Measurements from ENCODE around the gene RHOF. TPM values are rescaled to one million over a fixed set of nuclear protein-coding genes. Genes with fewer than 3 reads are reported as not detected.
A peak's percentile ranks its signal among the peaks of the same experiment; 100 is the strongest.

Gene RHOF
- total RNA-seq, 1 experiment from 2014 or later = 232 TPM

DNA sequence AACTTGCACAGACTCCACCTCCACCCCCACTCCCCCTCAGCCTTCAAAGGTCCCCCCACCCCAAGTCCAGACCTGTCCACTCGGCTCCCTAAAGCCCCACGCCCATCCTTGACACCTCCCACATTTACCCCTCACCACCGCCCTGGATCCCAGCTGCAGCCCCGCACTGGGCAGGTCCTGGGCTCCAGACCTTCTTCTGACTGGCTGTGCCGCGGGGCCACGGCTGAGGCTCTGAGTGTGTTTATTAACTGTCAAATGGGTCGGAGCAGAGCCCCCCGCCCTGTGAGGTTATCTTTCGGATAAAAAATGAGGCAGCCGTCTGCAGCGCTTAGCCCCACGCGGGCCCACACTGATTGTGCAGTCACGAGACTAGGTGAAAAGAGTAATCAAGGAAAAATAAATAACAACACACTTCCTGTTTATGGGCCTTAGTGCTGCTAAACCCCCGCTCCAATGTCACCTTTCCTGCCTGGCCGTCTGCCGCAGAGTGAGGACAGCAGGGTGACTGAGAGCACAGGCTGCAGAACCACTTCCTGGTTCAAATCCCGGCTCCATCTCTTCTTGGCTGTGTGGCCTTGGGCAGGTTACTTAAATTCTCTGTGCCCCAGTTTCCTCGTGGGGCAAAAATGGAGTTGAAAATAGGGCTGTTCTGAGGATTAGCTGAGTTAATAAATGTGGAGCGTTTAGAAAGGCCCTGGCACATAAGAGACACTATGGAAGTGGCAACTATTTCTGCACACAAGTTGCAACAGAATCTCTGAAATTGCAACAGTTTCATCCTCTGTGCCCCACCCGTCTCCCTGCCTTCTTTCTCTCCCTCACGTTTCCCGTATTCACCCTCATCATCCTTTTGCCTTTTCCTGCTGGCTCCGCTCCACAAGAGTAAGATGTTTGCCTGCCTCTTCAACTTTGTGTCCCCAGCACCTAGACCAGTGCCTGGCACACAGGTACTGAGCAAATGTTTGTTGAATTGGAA is 19.7 kb upstream of the RHOF start:
- no peak for ATAC-seq
- ChIA-PET POLR2A (ENCODE audit: unreplicated experiment) (interaction anchor here (0.5 kb wide), 1 partner anchor 39 kb away, joined by 4 read pairs; no protein-coding TSS in a partner anchor), CTCF (interaction anchor here (3.3 kb wide), 1 partner anchor 18 kb away, joined by 95 read pairs; the partner anchor contains the start of gene RHOF)
- H3F3A ChIP-seq (ENCODE audit: low read length, unreplicated experiment) = no peaks in the 10 kb centered on the region
- H3K4me1 ChIP-seq (ENCODE audit: insufficient read depth, low read length) = peaks cover 28% of the 10 kb centered on the region
- peak overlapping the region; percentile 70 for H3K4me3 ChIP-seq (ENCODE audit: low read length)
- no peak overlapping the region for H2AFZ ChIP-seq (ENCODE audit: low read length)
- no peaks in the 10 kb centered on the region for H3K9me2 ChIP-seq (replicated peaks; ENCODE audit: low read length)
- BruUV-seq (replicated peaks) = no TSS peak
- no peaks in the 10 kb centered on the region for H3K27me3 ChIP-seq (ENCODE audit: low read length)
- peak overlapping the region; percentile 81 for H3K4me2 ChIP-seq (ENCODE audit: low read length)
- TF ChIP-seq, protein P1, sequence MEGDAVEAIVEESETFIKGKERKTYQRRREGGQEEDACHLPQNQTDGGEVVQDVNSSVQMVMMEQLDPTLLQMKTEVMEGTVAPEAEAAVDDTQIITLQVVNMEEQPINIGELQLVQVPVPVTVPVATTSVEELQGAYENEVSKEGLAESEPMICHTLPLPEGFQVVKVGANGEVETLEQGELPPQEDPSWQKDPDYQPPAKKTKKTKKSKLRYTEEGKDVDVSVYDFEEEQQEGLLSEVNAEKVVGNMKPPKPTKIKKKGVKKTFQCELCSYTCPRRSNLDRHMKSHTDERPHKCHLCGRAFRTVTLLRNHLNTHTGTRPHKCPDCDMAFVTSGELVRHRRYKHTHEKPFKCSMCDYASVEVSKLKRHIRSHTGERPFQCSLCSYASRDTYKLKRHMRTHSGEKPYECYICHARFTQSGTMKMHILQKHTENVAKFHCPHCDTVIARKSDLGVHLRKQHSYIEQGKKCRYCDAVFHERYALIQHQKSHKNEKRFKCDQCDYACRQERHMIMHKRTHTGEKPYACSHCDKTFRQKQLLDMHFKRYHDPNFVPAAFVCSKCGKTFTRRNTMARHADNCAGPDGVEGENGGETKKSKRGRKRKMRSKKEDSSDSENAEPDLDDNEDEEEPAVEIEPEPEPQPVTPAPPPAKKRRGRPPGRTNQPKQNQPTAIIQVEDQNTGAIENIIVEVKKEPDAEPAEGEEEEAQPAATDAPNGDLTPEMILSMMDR (conservative IDR thresholded peaks at IDR 0.05; ENCODE audit: low read depth, low read length) = no peak
- no peak for TF ChIP-seq EZH2phosphoT487 (IDR thresholded peaks at IDR 0.05; ENCODE audit: borderline replicate concordance, low read length)
- TF ChIP-seq EZH2 (IDR thresholded peaks at IDR 0.05; ENCODE audit: low read length, unreplicated experiment) = no peak
- peaks cover 53% of the 10 kb centered on the region for H3K36me3 ChIP-seq (ENCODE audit: low read depth, low read length)
- intact Hi-C loops (cut with micrococcal nuclease) = loop anchor here (1.0 to 2.0 kb wide), 3 partner anchors 19 to 76 kb away; partner anchors contain the start of gene PSMD9
- H4K20me1 ChIP-seq (ENCODE audit: low read length) = peaks cover 21% of the 10 kb centered on the region
- H3K79me2 ChIP-seq (ENCODE audit: low read length) = peaks cover 69% of the 10 kb centered on the region
- no peak for DNase-seq
- no peaks in the 10 kb centered on the region for H3K9me3 ChIP-seq (ENCODE audit: low read length)
- H3K27ac ChIP-seq (ENCODE audit: low read length) = no peak overlapping the region
- H3K9ac ChIP-seq (ENCODE audit: low read length) = peak overlapping the region; percentile 25; the same call in 1 of the 2 replicates

DNA sequence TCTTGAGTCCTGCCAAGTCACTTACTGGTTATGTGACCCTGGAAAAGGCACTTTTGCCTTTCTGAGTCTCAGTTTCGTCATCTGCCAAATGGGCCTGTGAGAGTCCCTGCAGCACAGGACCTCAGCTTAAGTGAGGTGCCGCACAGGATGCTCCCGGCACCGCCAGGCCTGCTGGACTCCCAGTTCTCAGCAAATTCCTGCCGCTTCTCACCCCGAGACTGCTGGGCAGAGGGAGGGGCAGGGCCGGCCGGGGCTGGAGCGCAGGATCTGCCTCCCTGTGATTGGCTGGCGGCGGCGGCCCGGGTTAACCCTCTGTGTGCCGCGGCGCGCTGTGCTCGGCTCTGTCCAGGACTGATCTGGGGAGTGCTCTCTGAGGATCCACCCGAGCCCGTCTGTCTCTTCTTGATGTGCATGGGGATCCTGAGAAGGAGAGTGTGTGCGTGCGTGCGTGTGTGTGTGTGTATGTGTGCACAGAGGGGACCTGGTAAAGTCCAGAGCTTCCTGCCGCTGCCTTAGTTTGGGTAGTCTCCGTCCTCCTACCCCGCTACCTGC is 18.9 kb upstream of the RHOF start:
- DNase-seq (peak; percentile 69), ATAC-seq (peak; percentile 84)
- H3K79me2 ChIP-seq (ENCODE audit: low read length) = peaks cover 77% of the 10 kb centered on the region

More for the DNA sequence above, 18.9 kb upstream of the RHOF start:
- intact Hi-C loops (cut with micrococcal nuclease) = loop anchor here (1.0 to 2.0 kb wide), 3 partner anchors 18 to 76 kb away; partner anchors contain the start of gene PSMD9
- Histone ChIP-seq H3K36me3 (ENCODE audit: low read depth, low read length) (peaks cover 51% of the 10 kb centered on the region), H3K4me1 (ENCODE audit: insufficient read depth, low read length) (peaks cover 28% of the 10 kb centered on the region), H2AFZ (ENCODE audit: low read length) (peak overlapping the region; percentile 17; the same call in 1 of the 2 replicates), H3K4me3 (ENCODE audit: low read length) (peak overlapping the region; percentile 70), H3K9me3 (ENCODE audit: low read length) (no peaks in the 10 kb centered on the region), H3K27me3 (ENCODE audit: low read length) (no peaks in the 10 kb centered on the region), H3K27ac (ENCODE audit: low read length) (no peak overlapping the region), H3K4me2 (ENCODE audit: low read length) (peak overlapping the region; percentile 81), H3F3A (ENCODE audit: low read length, unreplicated experiment) (no peaks in the 10 kb centered on the region), H3K9me2 (replicated peaks; ENCODE audit: low read length) (no peaks in the 10 kb centered on the region), H3K9ac (ENCODE audit: low read length) (peak overlapping the region; percentile 25), H4K20me1 (ENCODE audit: low read length) (peaks cover 21% of the 10 kb centered on the region)
- BruUV-seq (replicated peaks) = no TSS peak
- no peak for TF ChIP-seq EZH2phosphoT487 (IDR thresholded peaks at IDR 0.05; ENCODE audit: borderline replicate concordance, low read length)
- CTCF ChIA-PET = interaction anchor here (0.5 to 3.3 kb wide), 8 partner anchors 10 to 1212 kb away, joined by 3 to 95 read pairs (median 5); partner anchors contain the start of gene RHOF
- POLR2A ChIA-PET (ENCODE audit: unreplicated experiment) = interaction anchor here (0.7 kb wide), 1 partner anchor 20 kb away, joined by 4 read pairs; no protein-coding TSS in a partner anchor

All from PC-3 (cell line).